Measurements from ENCODE around the gene LRRC3C.

Gene LRRC3C

GRCh38 chr17:39951924-39952679 lies 24.6 kb downstream of the LRRC3C start:
- no peak for DNase-seq

GRCh38 chr17:39952680-39953470 lies 25.3 kb downstream of the LRRC3C start:
- peak; percentile 91 for DNase-seq

- DNase-seq: no peak
Measured at GRCh38 chr17:39953471-39953888, 25.9 kb downstream of the LRRC3C start.

GRCh38 chr17:39954876-39955275 lies 27.3 kb downstream of the LRRC3C start:
- DNase-seq: no peak

- no peak for DNase-seq
Measured at GRCh38 chr17:39955726-39956225, 28.2 kb downstream of the LRRC3C start.

- DNase-seq: no peak
Measured at GRCh38 chr17:39960524-39961041, 33.1 kb downstream of the LRRC3C start.

- DNase-seq: peak; percentile 22
Measured at GRCh38 chr17:39962642-39963220, 35.2 kb downstream of the LRRC3C start, which contains the start of gene GSDMA. TSS of gene GSDMA (plus strand) at chr17:39963004. CDS start at chr17:39965688, 2,684 bp downstream.

GRCh38 chr17:39963829-39964228 lies 36.3 kb downstream of the LRRC3C start:
- DNase-seq: peak; percentile 31

- DNase-seq: no peak
Measured at GRCh38 chr17:39965017-39965699, 37.6 kb downstream of the LRRC3C start.

GRCh38 chr17:39966771-39967170 lies 39.2 kb downstream of the LRRC3C start:
- no peak for DNase-seq

- DNase-seq: no peak
Measured at GRCh38 chr17:39968761-39969160, 41.2 kb downstream of the LRRC3C start.

GRCh38 chr17:39969375-39969774 lies 41.8 kb downstream of the LRRC3C start:
- no peak for DNase-seq

GRCh38 chr17:39970157-39970692 lies 42.7 kb downstream of the LRRC3C start:
- no peak for DNase-seq

- DNase-seq: no peak
Measured at GRCh38 chr17:39971076-39971603, 43.6 kb downstream of the LRRC3C start.

- no peak for DNase-seq
Measured at GRCh38 chr17:39972271-39972670, 44.7 kb downstream of the LRRC3C start.

GRCh38 chr17:39973496-39973895 lies 46.0 kb downstream of the LRRC3C start:
- DNase-seq: no peak

- no peak for DNase-seq
Measured at GRCh38 chr17:39974433-39974832, 46.9 kb downstream of the LRRC3C start.

GRCh38 chr17:39975801-39976200 lies 48.3 kb downstream of the LRRC3C start:
- no peak for DNase-seq

- no peak for DNase-seq
Measured at GRCh38 chr17:39979016-39979670, 51.6 kb downstream of the LRRC3C start.

- peak; percentile 16 for DNase-seq
Measured at GRCh38 chr17:39979893-39980350, 52.4 kb downstream of the LRRC3C start.
